Measurements from ENCODE around the gene CTNNBL1. TPM values are rescaled to one million over a fixed set of nuclear protein-coding genes. Genes with fewer than 3 reads are reported as not detected.

The CTNNBL1 gene
- total RNA-seq, 1 experiment from 2014 or later: 49.9 TPM

DNA sequence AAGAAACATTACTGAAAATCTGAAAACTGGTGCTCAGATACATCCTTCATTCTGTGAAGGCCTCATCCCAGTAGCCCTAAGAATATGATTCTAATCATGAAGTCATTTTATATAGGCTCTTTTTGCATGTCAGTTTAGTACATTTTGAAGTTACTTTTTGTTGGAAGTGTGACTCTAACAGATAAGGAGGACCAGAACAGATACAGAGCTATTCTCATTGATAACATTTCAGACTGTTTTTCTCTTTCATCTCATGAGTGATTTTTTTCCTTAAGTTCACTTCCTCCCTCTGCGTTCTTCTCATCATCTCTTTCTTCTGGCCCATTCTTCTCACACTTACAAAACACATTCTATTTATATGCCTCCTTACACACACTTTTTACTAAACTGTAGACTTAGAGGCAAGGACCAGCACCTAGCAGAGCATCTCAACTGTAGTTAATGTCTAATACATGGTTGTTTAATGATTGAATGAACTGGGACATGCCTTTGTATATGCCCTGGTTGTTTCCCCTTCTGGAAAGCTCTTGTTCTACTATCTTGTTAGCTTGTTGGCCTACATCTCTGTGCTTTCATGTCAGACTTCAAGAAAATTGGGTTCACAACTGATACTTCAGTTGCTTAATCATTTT lies 8.7 kb downstream of the CTNNBL1 start:
- H3K27ac ChIP-seq (ENCODE audit: low read length): no peak overlapping the region
- ATAC-seq (no peak), DNase-seq (no peak)
- 0 out of 2 replicates have a peak, but pooled peaks cover 5% of the 10 kb centered on the region for H4K20me1 ChIP-seq (ENCODE audit: low read length)
- H3F3A ChIP-seq (ENCODE audit: low read length, unreplicated experiment): no peaks in the 10 kb centered on the region
- CTCF ChIA-PET: no interaction called here
- H3K9me3 ChIP-seq (ENCODE audit: low read length): no peaks in the 10 kb centered on the region
- no TSS peak for BruUV-seq (replicated peaks)
- H3K9me2 ChIP-seq (replicated peaks; ENCODE audit: low read length): no peaks in the 10 kb centered on the region
- no peak overlapping the region for H3K9ac ChIP-seq (ENCODE audit: low read length)
- H3K4me3 ChIP-seq (ENCODE audit: low read length): no peak overlapping the region
- intact Hi-C loops (cut with micrococcal nuclease): no loop called here
- POLR2A ChIA-PET (ENCODE audit: unreplicated experiment): no interaction called here
- TF ChIP-seq, protein P1, sequence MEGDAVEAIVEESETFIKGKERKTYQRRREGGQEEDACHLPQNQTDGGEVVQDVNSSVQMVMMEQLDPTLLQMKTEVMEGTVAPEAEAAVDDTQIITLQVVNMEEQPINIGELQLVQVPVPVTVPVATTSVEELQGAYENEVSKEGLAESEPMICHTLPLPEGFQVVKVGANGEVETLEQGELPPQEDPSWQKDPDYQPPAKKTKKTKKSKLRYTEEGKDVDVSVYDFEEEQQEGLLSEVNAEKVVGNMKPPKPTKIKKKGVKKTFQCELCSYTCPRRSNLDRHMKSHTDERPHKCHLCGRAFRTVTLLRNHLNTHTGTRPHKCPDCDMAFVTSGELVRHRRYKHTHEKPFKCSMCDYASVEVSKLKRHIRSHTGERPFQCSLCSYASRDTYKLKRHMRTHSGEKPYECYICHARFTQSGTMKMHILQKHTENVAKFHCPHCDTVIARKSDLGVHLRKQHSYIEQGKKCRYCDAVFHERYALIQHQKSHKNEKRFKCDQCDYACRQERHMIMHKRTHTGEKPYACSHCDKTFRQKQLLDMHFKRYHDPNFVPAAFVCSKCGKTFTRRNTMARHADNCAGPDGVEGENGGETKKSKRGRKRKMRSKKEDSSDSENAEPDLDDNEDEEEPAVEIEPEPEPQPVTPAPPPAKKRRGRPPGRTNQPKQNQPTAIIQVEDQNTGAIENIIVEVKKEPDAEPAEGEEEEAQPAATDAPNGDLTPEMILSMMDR (conservative IDR thresholded peaks at IDR 0.05; ENCODE audit: low read depth, low read length): no peak
- TF ChIP-seq EZH2 (IDR thresholded peaks at IDR 0.05; ENCODE audit: low read length, unreplicated experiment): no peak
- TF ChIP-seq EZH2phosphoT487 (IDR thresholded peaks at IDR 0.05; ENCODE audit: borderline replicate concordance, low read length): no peak
- no peak overlapping the region for H2AFZ ChIP-seq (ENCODE audit: low read length)
- H3K4me2 ChIP-seq (ENCODE audit: low read length): no peak overlapping the region
- no peaks in the 10 kb centered on the region for H3K27me3 ChIP-seq (ENCODE audit: low read length)
- peaks cover 15% of the 10 kb centered on the region for H3K36me3 ChIP-seq (ENCODE audit: low read depth, low read length)
- peaks cover 97% of the 10 kb centered on the region for H3K79me2 ChIP-seq (ENCODE audit: low read length)
- H3K4me1 ChIP-seq (ENCODE audit: insufficient read depth, low read length): no peaks in the 10 kb centered on the region

DNA sequence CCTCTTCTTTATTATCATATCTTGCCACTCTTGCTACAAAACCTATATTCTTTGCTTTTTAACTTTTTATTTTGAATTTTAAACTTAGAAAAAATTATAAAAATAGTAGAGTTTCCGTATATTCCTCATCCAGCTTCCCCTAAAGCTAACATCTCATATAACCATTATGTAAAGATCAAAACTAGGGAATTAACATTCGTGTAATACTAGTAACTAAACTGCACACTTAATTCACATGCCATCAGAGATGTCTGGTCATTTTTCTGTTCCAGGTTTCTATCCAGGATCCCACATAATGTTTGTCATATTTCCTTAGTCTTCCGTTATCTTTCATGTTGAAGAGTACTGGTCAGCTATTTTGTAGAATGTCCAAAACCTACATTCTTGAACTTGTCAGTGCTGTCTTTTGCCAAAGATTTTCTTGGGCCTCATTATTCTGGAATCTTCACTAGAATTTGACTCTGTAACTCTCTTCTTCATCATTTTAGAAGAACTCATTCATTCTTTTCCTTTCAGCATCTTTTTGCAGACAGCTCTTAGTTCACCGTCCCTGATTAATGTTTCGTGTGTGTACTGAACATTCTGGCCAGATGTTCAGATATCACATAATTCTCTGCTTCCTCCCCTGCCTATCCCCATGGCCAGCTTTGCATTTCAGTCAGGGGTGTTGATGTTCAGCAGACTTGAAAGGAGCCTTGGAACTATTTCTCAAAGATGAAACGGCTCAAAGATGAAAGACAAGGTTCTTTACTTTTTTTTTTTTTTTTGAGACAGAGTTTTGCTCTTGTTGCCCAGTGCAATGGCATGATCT lies 9.4 kb downstream of the CTNNBL1 start:
- DNase-seq (no peak), ATAC-seq (no peak)
- BruUV-seq (replicated peaks): no TSS peak
- Histone ChIP-seq H3K27me3 (ENCODE audit: low read length) (no peaks in the 10 kb centered on the region), H3K4me3 (ENCODE audit: low read length) (no peak overlapping the region), H3K9me3 (ENCODE audit: low read length) (no peaks in the 10 kb centered on the region), H3K27ac (ENCODE audit: low read length) (no peak overlapping the region), H3K4me1 (ENCODE audit: insufficient read depth, low read length) (no peaks in the 10 kb centered on the region), H2AFZ (ENCODE audit: low read length) (no peak overlapping the region), H3K79me2 (ENCODE audit: low read length) (peaks cover 97% of the 10 kb centered on the region), H3F3A (ENCODE audit: low read length, unreplicated experiment) (no peaks in the 10 kb centered on the region), H3K9ac (ENCODE audit: low read length) (no peak overlapping the region), H3K4me2 (ENCODE audit: low read length) (no peak overlapping the region), H4K20me1 (ENCODE audit: low read length) (0 out of 2 replicates have a peak, but pooled peaks cover 5% of the 10 kb centered on the region), H3K9me2 (replicated peaks; ENCODE audit: low read length) (no peaks in the 10 kb centered on the region), H3K36me3 (ENCODE audit: low read depth, low read length) (peaks cover 15% of the 10 kb centered on the region)
- intact Hi-C loops (cut with micrococcal nuclease): no loop called here
- POLR2A ChIA-PET (ENCODE audit: unreplicated experiment): no interaction called here
- CTCF ChIA-PET: no interaction called here
- no peak for TF ChIP-seq EZH2 (IDR thresholded peaks at IDR 0.05; ENCODE audit: low read length, unreplicated experiment)
- TF ChIP-seq, protein P1 (conservative IDR thresholded peaks at IDR 0.05; ENCODE audit: low read depth, low read length): no peak
- TF ChIP-seq EZH2phosphoT487 (IDR thresholded peaks at IDR 0.05; ENCODE audit: borderline replicate concordance, low read length): no peak

DNA sequence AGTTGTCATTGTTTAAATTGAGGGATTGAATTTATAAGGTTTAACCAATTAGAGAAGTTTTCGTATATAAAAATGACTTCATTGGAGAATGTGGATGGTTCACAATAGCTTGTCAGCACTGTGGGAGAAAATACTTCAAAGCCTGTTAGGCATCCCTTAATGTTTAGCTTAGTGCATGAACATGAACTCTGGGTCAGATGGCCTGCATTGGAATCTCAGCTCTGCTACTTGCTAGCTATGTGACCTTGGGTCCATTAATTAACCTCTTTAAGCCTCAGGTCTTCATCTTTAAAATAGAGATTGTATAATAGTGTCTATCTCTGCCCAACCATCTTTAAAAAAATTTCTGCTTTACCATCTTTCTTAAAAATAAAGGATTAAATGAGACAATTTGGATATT lies 11.1 kb downstream of the CTNNBL1 start:
- no peaks in the 10 kb centered on the region for H3K27me3 ChIP-seq (ENCODE audit: low read length)
- H3K9ac ChIP-seq (ENCODE audit: low read length): no peak overlapping the region
- H2AFZ ChIP-seq (ENCODE audit: low read length): no peak overlapping the region
- TF ChIP-seq, protein P1 (conservative IDR thresholded peaks at IDR 0.05; ENCODE audit: low read depth, low read length): no peak
- no peak for TF ChIP-seq EZH2phosphoT487 (IDR thresholded peaks at IDR 0.05; ENCODE audit: borderline replicate concordance, low read length)
- TF ChIP-seq EZH2 (IDR thresholded peaks at IDR 0.05; ENCODE audit: low read length, unreplicated experiment): no peak
- H3K9me2 ChIP-seq (replicated peaks; ENCODE audit: low read length): no peaks in the 10 kb centered on the region
- no peak overlapping the region for H3K27ac ChIP-seq (ENCODE audit: low read length)
- ATAC-seq: no peak
- peaks cover 92% of the 10 kb centered on the region for H3K79me2 ChIP-seq (ENCODE audit: low read length)
- POLR2A ChIA-PET (ENCODE audit: unreplicated experiment): no interaction called here
- peaks cover 15% of the 10 kb centered on the region for H3K36me3 ChIP-seq (ENCODE audit: low read depth, low read length)
- no peak overlapping the region for H3K4me2 ChIP-seq (ENCODE audit: low read length)
- no TSS peak for BruUV-seq (replicated peaks)
- no peaks in the 10 kb centered on the region for H3K9me3 ChIP-seq (ENCODE audit: low read length)
- no peak overlapping the region for H3K4me3 ChIP-seq (ENCODE audit: low read length)
- H3F3A ChIP-seq (ENCODE audit: low read length, unreplicated experiment): no peaks in the 10 kb centered on the region
- H3K4me1 ChIP-seq (ENCODE audit: insufficient read depth, low read length): no peaks in the 10 kb centered on the region
- CTCF ChIA-PET: no interaction called here
- H4K20me1 ChIP-seq (ENCODE audit: low read length): 0 out of 2 replicates have a peak, but pooled peaks cover 5% of the 10 kb centered on the region
- intact Hi-C loops (cut with micrococcal nuclease): no loop called here
- DNase-seq: no peak
